IPS-20b (cell line): ENCODE measurements around the gene RPL10.
"Not testable (repeated sequence)": the region's sequence is repeated elsewhere in the genome, so short reads cannot be mapped to it uniquely, and the experiment has no call there.

ENCODE experiments used
- H3K27ac ChIP-seq: one replicate; pipeline ENCODE4 v1.5.1; 2013; ENCODE audit warnings: low read length
- H3K27me3 ChIP-seq: 2 replicates; pipeline ENCODE4 v1.6.1; 2013; ENCODE audit warnings: mild to moderate bottlenecking, low read length, inconsistent platforms; ENCODE audit not compliant: insufficient read depth
- H3K36me3 ChIP-seq: 2 replicates; pipeline ENCODE4 v1.6.1; 2013; ENCODE audit warnings: low read depth, mild to moderate bottlenecking, inconsistent platforms, low read length, moderate library complexity; ENCODE audit not compliant: insufficient read depth
- H3K4me1 ChIP-seq: 2 replicates; pipeline ENCODE4 v1.6.1; 2013; ENCODE audit warnings: mild to moderate bottlenecking, control low read depth, inconsistent platforms, low read length, moderate library complexity; ENCODE audit not compliant: insufficient read depth
- H3K4me3 ChIP-seq: 2 replicates; pipeline ENCODE4 v1.5.1; 2013; ENCODE audit warnings: mild to moderate bottlenecking, low read length, inconsistent platforms
- H3K9ac ChIP-seq: 2 replicates; pipeline ENCODE4 v1.6.1; 2013; ENCODE audit warnings: low read depth, mild to moderate bottlenecking, inconsistent platforms, low read length, moderate library complexity
- H3K9me3 ChIP-seq: 2 replicates; pipeline ENCODE4 v1.6.1; 2013; ENCODE audit warnings: mild to moderate bottlenecking, low read depth, low read length, inconsistent platforms; ENCODE audit not compliant: insufficient read depth

Gene RPL10

DNA sequence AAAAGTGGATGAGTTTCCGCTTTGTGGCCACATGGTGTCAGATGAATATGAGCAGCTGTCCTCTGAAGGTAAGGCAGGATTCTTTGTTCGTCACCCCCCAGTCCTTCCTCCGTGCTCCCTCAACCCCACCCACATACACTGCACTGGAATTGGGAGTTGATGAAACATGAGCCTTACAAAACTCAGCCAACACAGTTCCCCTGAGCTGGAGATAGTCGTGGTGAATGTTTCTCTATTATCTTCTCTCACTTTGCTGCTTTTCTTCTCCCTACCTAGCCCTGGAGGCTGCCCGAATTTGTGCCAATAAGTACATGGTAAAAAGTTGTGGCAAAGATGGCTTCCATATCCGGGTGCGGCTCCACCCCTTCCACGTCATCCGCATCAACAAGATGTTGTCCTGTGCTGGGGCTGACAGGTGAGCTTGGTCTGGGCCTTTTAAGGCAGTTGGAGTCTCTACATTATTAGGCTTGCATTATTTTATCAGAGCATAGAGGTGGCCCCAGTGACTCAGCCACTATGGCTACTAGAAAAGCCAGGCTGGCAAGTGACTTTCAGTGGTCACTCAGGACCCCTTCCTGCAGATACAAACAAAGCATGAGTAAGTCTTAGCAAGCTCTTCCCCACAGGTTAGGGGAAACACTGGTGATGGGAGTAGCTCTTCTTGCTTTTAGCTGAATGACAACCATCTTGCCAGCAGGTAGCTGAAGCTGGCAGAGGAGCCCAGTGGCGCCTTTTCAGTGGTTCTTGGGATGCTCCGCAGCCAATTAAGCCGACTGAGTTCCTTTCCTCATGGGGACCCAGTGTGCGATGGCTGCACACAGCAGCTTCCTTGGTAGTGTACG lies 1.6 kb downstream of the RPL10 start:
- Histone ChIP-seq H3K4me1 (no peaks in the 10 kb centered on the region; the same call in 1 of the 2 replicates), H3K27me3 (no peaks in the 10 kb centered on the region), H3K27ac (peak overlapping the region; percentile 91), H3K9ac (peak overlapping the region; percentile 99), H3K9me3 (no peaks in the 10 kb centered on the region), H3K4me3 (peak overlapping the region; percentile 92), H3K36me3 (peaks cover 28% of the 10 kb centered on the region)

- H3K9ac ChIP-seq, result peak overlapping the region; percentile 99; the same call in 1 of the 2 replicates
- H3K4me1 ChIP-seq, H3K27me3 ChIP-seq, H3K27ac ChIP-seq, H3K9me3 ChIP-seq, H3K4me3 ChIP-seq: not testable (repeated sequence)
- peaks cover 28% of the 10 kb centered on the region for H3K36me3 ChIP-seq
Observed at GRCh38 chrX:154400369-154400817, 2.2 kb downstream of the RPL10 start.

DNA sequence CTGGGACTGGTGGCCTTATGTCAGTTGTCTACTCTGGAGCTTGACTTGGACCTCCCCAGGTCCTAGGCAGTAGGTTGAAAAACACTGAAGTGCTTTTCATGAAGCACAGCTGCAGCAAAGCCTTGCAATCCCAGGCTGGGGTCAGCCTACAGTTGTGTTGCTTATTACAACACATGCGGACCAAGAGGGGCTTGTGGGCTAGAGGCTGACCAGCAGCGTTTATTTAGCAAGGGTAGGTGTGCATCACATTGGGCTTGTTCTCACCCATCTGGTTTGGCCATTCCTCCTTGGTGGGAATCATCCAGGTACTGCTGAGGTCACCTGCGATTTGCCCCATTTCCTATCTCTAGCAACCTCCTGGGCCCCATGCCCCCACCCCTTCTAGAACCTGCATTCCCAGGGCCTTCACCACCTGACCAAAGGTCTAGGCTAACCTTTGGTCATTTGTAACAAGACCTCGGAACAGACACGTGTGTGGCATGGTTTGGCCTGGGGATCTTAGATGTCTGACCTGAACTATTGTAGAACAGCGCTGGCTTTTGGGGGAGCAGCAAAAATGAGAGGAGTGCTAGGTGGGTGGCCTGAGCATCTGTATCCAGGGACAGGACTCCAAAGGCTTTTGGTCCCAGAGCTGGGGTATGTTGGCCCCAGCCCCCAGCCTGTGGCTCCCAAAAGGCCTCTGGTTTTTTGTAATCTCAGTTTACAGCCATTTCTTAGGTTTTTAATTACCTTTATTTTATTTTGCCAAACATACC lies 3.0 kb downstream of the RPL10 start:
- no peaks in the 10 kb centered on the region for H3K9me3 ChIP-seq

DNA sequence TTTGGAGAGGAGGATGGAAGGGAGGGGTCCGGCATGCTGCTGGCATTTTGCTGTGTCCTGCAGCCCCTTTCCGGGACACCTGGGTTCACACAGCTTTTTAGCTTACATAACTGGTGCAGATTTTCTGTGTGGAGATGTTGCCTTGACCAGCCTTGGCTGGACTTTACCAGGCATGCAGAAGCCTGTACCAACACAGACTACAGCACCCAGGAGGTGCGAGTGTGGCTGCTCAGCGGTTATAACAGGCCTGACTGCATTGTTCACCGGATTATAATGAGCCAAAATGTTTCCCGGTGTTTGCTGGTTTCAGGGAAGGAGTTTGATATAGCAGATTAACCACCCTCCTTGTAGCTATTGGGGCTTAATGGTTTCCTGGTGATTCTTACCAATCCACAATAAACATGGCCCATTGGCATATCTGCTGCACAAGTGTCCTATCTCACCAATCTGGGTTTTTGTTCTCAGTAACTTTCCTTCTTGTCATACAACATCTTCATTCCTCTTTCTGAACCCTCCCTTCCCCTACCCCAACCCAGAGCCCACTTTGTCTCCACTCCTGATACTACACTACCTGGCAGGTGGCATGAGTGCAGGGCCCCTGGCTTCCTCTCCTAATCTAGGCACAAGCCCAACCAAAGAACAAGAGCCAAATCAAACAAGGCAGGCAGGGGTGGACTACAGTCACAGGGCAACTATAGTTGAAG lies 3.9 kb downstream of the RPL10 start:
- Histone ChIP-seq H3K4me1 (no peaks in the 10 kb centered on the region; the same call in 1 of the 2 replicates), H3K27ac (no peak overlapping the region), H3K36me3 (peaks cover 28% of the 10 kb centered on the region), H3K27me3 (no peaks in the 10 kb centered on the region), H3K4me3 (no peak overlapping the region), H3K9me3 (no peaks in the 10 kb centered on the region), H3K9ac (no peak overlapping the region)

More for the DNA sequence above, 3.0 kb downstream of the RPL10 start:
- no peaks in the 10 kb centered on the region for H3K27me3 ChIP-seq
- no peak overlapping the region for H3K27ac ChIP-seq
- H3K4me3 ChIP-seq, result no peak overlapping the region
- peaks cover 28% of the 10 kb centered on the region for H3K36me3 ChIP-seq
- H3K9ac ChIP-seq, result no peak overlapping the region
- H3K4me1 ChIP-seq, result no peaks in the 10 kb centered on the region; the same call in 1 of the 2 replicates

DNA sequence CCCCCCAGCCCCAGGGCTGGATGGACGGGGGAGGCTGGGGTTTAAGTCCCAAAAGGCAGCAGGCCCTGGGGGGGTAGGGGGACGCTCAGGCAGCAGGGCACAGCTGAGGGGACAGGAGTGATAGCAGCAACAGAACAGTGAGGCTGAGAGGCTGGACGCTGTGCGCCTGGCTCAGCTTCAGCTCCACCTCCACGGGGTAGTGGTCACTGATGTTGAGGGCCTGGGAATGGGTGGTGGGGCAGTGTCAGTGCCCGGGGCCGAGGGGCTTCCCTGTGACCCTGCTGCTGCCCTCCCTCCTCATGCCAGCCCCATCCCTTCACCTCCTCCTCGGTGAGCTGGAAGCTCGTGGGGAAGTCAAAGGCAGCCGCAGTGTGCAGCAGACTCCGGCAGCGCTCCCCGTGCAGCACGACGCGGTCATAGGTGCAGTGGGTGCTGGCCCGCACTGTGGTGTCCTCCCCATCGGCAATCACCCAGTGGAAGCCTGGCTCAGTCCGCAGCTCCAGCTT lies 4.5 kb downstream of the RPL10 start:
- no peak overlapping the region for H3K27ac ChIP-seq
- H3K9ac ChIP-seq, result no peak overlapping the region
- no peaks in the 10 kb centered on the region for H3K9me3 ChIP-seq
- no peak overlapping the region for H3K4me3 ChIP-seq
- H3K36me3 ChIP-seq, result peaks cover 28% of the 10 kb centered on the region
- no peaks in the 10 kb centered on the region for H3K27me3 ChIP-seq
- no peaks in the 10 kb centered on the region; the same call in 1 of the 2 replicates for H3K4me1 ChIP-seq

DNA sequence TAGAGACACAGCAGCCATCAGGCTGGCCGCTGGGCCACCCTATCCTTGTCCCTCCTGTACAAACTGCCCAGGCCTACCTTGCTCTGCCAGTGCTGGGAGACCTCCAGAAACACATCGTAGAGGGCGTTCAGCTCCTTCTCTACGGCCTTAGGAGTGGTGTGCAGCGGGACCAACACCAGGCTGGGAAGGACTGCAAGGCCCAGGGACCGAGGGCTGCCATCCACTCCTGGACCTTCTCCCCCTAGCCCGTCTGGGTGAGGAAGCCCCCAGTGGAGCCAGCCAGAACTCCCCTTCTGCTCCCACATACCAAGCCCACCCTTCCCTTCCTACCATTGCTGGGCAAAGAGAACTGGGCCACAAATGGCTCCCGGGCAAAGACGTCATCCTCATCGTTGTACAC lies 5.0 kb downstream of the RPL10 start:
- Histone ChIP-seq H3K9ac (no peak overlapping the region), H3K4me3 (no peak overlapping the region), H3K27me3 (no peaks in the 10 kb centered on the region), H3K27ac (no peak overlapping the region), H3K4me1 (no peaks in the 10 kb centered on the region; the same call in 1 of the 2 replicates), H3K9me3 (no peaks in the 10 kb centered on the region), H3K36me3 (peaks cover 28% of the 10 kb centered on the region)

DNA sequence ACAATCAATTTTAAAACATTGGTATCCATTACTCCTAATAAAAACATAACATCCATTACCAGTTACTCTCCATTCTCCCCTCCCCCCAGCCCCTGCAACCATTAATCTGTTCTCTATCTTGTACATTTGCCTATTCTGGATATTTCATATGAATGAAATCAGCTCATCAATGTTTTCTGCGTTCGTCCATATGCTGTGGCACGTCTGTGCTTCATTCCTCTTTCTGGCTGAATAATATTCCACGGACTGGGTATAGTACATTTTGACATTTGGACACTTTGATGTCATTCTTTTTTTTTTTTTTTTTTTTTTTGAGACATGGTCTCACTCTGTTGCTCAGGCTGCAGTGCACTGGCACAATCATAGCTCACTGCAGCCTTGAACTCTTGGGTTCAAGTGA lies 5.7 kb downstream of the RPL10 start:
- H3K4me1 ChIP-seq, result peaks cover 4% of the 10 kb centered on the region; the same call in 1 of the 2 replicates
- no peak overlapping the region for H3K4me3 ChIP-seq
- H3K27ac ChIP-seq, result no peak overlapping the region
- peaks cover 24% of the 10 kb centered on the region for H3K36me3 ChIP-seq
- no peaks in the 10 kb centered on the region for H3K27me3 ChIP-seq
- no peaks in the 10 kb centered on the region for H3K9me3 ChIP-seq
- no peak overlapping the region for H3K9ac ChIP-seq

GRCh38 chrX:154404625-154405192 lies 6.5 kb downstream of the RPL10 start:
- H3K9me3 ChIP-seq, result no peaks in the 10 kb centered on the region
- H3K27me3 ChIP-seq, result no peaks in the 10 kb centered on the region
- peaks cover 9% of the 10 kb centered on the region; the same call in 1 of the 2 replicates for H3K4me1 ChIP-seq
- H3K27ac ChIP-seq, result no peak overlapping the region
- peaks cover 15% of the 10 kb centered on the region for H3K36me3 ChIP-seq
- H3K9ac ChIP-seq, result no peak overlapping the region
- no peak overlapping the region for H3K4me3 ChIP-seq

- peak overlapping the region; percentile 39; the same call in 1 of the 2 replicates for H3K9ac ChIP-seq
Observed at GRCh38 chrX:154408659-154409221, 10.6 kb downstream of the RPL10 start.

DNA sequence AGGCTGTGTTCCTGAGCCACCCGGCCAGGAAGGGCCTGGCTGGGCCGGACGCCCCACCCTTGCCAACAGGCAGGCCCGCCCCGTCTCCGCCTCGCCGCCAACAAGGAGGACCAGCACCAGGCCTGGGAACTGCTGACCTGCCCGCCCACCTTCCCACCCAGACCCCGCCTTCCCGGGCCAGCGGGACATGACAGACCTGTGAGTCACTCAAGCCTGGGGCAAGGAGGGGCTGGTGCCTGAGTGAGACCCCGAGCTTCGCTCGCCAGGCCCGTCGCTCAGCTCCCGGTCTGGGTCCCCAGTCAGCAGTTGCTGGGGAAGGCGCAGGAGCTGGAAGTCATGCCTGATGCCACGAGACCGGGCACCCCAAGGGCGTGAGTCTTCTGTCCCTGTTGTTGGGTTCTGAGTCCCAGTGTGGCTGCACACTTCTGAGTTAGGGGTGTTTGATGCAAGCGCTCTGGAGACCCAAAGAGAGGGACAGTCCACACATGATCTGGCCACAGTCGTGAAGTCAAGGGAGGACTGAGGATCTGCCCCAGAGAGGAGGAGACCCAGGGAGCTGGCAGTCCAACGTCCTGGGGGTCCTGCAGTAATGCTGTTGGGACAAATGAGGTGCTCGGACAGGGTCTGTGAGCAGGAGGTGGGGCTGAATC lies 11.2 kb downstream of the RPL10 start, which contains the start of gene DNASE1L1:
DNASE1L1 (minus strand) TSS at position 33 of the 650 bp plus-strand sequence. CDS start 3,686 bp downstream, outside the sequence.
- Histone ChIP-seq H3K27ac (no peak within 1 kb of the TSS), H3K9ac (peak within 1 kb of the TSS; percentile 39; the same call in 1 of the 2 replicates)

More at GRCh38 chrX:154408659-154409221, 10.6 kb downstream of the RPL10 start:
- Histone ChIP-seq H3K4me3 (peak overlapping the region; percentile 35), H3K36me3 (no peaks in the 10 kb centered on the region), H3K27me3 (no peaks in the 10 kb centered on the region), H3K4me1 (0 out of 2 replicates have a peak, but pooled peaks cover 9% of the 10 kb centered on the region), H3K9me3 (no peaks in the 10 kb centered on the region), H3K27ac (no peak overlapping the region)

More for the DNA sequence above, 11.2 kb downstream of the RPL10 start, which contains the start of gene DNASE1L1:
- 0 out of 2 replicates have a peak, but pooled peaks cover 9% of the 10 kb centered on the region for H3K4me1 ChIP-seq
- peak within 1 kb of the TSS; percentile 39 for H3K4me3 ChIP-seq
- no peaks in the 10 kb centered on the region for H3K36me3 ChIP-seq
- no peaks in the 10 kb centered on the region for H3K27me3 ChIP-seq
- no peaks in the 10 kb centered on the region for H3K9me3 ChIP-seq
